H1 (cell line): ENCODE results near the gene AARSD1. TPM values are rescaled to one million over a fixed set of nuclear protein-coding genes. Genes with fewer than 3 reads are reported as not detected.

Source experiments
- GABPA ChIP-seq: IDR thresholded peaks from 2 replicates; pipeline ENCODE4 v1.6.1; 2011; ENCODE audit warnings: mild to moderate bottlenecking, low read length, moderate library complexity, borderline replicate concordance; ENCODE audit not compliant: insufficient read depth
- TBP ChIP-seq: IDR thresholded peaks from 2 replicates; pipeline ENCODE4 v1.6.1; 2011; ENCODE audit warnings: low read depth, low read length, improper control_type of control experiment
- TCF12 ChIP-seq: IDR thresholded peaks from 2 replicates; pipeline ENCODE4 v1.6.1; 2011; ENCODE audit warnings: low read depth, mild to moderate bottlenecking, low read length
- polyA plus RNA-seq, 7 experiments: library from polyadenylated mRNA; depleted of rRNA in 3 of 7; stranded (reverse) in 5 of 7; unstranded in 2 of 7; fragments of >200 nt in 5 of 7; fragments of 200-250 nt in 2 of 7; gene quantifications; 1 replicate in 5 of 7; 2 replicates in 1 of 7; 4 replicates in 1 of 7; pipeline versions ENCODE4 v1.2.1 to v1.2.3, GENCODE V29; 2011 to 2013; ENCODE audit warnings: missing spikeins in 2 of 7, mixed read lengths in 2 of 7
- total RNA-seq: library from RNA; stranded (reverse); fragmentation: NEBNext Ultra II Directional; extraction: Animal tissue kit (Norgen Biotek cat#: 25700); gene quantifications from 2 replicates; pipeline ENCODE4 v1.2.1, GENCODE V29; 2021

Gene AARSD1
- total and polyA plus RNA-seq, 2 of the 8 experiments (the other 6 are each of a cell fraction or from before 2014, with no cell fraction given) = 51.5 to 58.8 TPM

DNA sequence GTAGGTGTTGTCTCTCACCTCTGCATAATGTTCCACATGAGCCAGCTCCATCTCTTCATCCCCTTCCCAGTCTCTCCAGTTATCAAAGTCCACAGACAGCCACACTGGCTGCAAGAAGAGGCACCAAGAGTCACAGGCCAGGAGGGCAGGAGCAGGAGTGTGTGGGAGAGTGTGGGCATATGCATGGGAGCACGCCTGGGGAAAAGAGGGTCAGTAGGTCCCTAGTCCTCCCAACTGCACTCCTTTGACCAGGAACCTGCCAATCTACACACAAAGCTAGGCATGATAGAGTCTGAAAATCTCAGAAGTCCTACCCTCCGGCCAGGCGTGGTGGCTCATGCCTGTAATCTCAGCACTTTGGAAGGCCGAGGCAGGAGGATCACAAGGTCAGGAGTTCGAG lies 7.3 kb upstream of the AARSD1 start (continued):
- TF ChIP-seq GABPA (no peak), TCF12 (no peak), TBP (no peak)
